Vagina (tissue), 2 donors: ENCODE data around the gene EGFR. TPM values are rescaled to one million over a fixed set of nuclear protein-coding genes. Genes with fewer than 3 reads are reported as not detected.

Source experiments
- DNase-seq, 2 donors: peaks; one replicate each; pipeline ENCODE4 v3.0.0-alpha.2; 2017; ENCODE audit errors: extremely low spot score in 2 of 2
- H3K27ac ChIP-seq: fragments of 200-600 bp; sonication (generic); one replicate; pipeline ENCODE4 v1.5.1; 2019
- H3K27me3 ChIP-seq: fragments of 200-600 bp; sonication (generic); one replicate; pipeline ENCODE4 v1.5.1; 2019
- H3K36me3 ChIP-seq, 2 donors: fragments of 200-600 bp; sonication (generic); one replicate each; pipeline ENCODE4 v1.5.1; 2017 to 2019
- H3K4me1 ChIP-seq: fragments of 200-600 bp; sonication (generic); one replicate; pipeline ENCODE4 v1.5.1; 2019
- H3K4me3 ChIP-seq, 2 donors: fragments of 200-600 bp; sonication (generic); 1 replicate in 1 of 2; 2 replicates in 1 of 2; pipeline ENCODE4 v1.5.1; 2016 to 2019
- H3K9me3 ChIP-seq: fragments of 200-600 bp; sonication (generic); one replicate; pipeline ENCODE4 v1.5.1; 2019
- POLR2A ChIP-seq, 2 donors: fragments of 450-650 bp; IDR thresholded peaks; one replicate each; pipeline ENCODE4 v1.6.1; 2017; ENCODE audit warnings: antibody characterized with exemption in 2 of 2, mild to moderate bottlenecking in 2 of 2, moderate library complexity in 2 of 2
- POLR2AphosphoS5 ChIP-seq, 2 donors: sonication (generic); formaldehyde crosslinking; IDR thresholded peaks; one replicate each; pipeline ENCODE4 v1.9.0; 2017; ENCODE audit warnings: antibody characterized with exemption in 2 of 2, mild to moderate bottlenecking in 2 of 2, low read depth in 1 of 2; ENCODE audit not compliant: insufficient read depth in 1 of 2
- intact Hi-C: fragments of 100-400 bp; cut with DNase I; formaldehyde crosslinking; loops from one replicate; pipeline ENCODE4 v1.15.1; 2023
- total RNA-seq: library from RNA; depleted of rRNA; stranded (reverse); fragments of >200 nt; gene quantifications from one replicate; pipeline ENCODE4 v1.2.3, GENCODE V29; 2016
- TF ChIP-seq, protein P1 (sequence below), 3 experiments: fragments of 450-650 bp in 2 of 3; fragments of 200-600 bp in 1 of 3; sonication (generic) in 1 of 3; IDR thresholded peaks; one replicate each; pipeline ENCODE4 v1.5.1; 2017 to 2019; ENCODE audit warnings: antibody characterized with exemption in 3 of 3, mild to moderate bottlenecking in 2 of 3, moderate library complexity in 2 of 3

EGFR gene
- total RNA-seq, 1 donor from 2014 or later = 130 TPM

- DNase-seq = peak in 1 of 2 donors; percentile 87
- H3K27ac ChIP-seq = peak overlapping the region; percentile 51
- peaks cover 45% of the 10 kb centered on the region for H3K4me1 ChIP-seq
- TF ChIP-seq POLR2A (IDR thresholded peaks at IDR 0.05) (no peak), POLR2AphosphoS5 (IDR thresholded peaks at IDR 0.05; ENCODE audit: insufficient read depth in 1 of 2, low read depth in 1 of 2) (peak in 1 of 2 donors; percentile 48)
- H3K4me3 ChIP-seq = peak overlapping the region in 1 of 2 donors; percentile 4
- H3K9me3 ChIP-seq = no peaks in the 10 kb centered on the region
- intact Hi-C loops = no loop called here
- H3K36me3 ChIP-seq = no peaks in the 10 kb centered on the region
- no peaks in the 10 kb centered on the region for H3K27me3 ChIP-seq
These were observed 55.2 kb downstream of the EGFR start for GRCh38 chr7:55073976-55074528.

- H3K9me3 ChIP-seq = no peaks in the 10 kb centered on the region
- no peak overlapping the region for H3K4me3 ChIP-seq
- intact Hi-C loops = no loop called here
- no peaks in the 10 kb centered on the region for H3K27me3 ChIP-seq
- H3K36me3 ChIP-seq = no peaks in the 10 kb centered on the region
- TF ChIP-seq, protein P1, sequence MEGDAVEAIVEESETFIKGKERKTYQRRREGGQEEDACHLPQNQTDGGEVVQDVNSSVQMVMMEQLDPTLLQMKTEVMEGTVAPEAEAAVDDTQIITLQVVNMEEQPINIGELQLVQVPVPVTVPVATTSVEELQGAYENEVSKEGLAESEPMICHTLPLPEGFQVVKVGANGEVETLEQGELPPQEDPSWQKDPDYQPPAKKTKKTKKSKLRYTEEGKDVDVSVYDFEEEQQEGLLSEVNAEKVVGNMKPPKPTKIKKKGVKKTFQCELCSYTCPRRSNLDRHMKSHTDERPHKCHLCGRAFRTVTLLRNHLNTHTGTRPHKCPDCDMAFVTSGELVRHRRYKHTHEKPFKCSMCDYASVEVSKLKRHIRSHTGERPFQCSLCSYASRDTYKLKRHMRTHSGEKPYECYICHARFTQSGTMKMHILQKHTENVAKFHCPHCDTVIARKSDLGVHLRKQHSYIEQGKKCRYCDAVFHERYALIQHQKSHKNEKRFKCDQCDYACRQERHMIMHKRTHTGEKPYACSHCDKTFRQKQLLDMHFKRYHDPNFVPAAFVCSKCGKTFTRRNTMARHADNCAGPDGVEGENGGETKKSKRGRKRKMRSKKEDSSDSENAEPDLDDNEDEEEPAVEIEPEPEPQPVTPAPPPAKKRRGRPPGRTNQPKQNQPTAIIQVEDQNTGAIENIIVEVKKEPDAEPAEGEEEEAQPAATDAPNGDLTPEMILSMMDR (IDR thresholded peaks at IDR 0.05) = no peak
- peak in 1 of 2 donors; percentile 13 for TF ChIP-seq POLR2AphosphoS5 (IDR thresholded peaks at IDR 0.05; ENCODE audit: insufficient read depth in 1 of 2, low read depth in 1 of 2)
- H3K4me1 ChIP-seq = peaks cover 50% of the 10 kb centered on the region
- peak overlapping the region; percentile 51 for H3K27ac ChIP-seq
- DNase-seq = peak in 1 of 2 donors; percentile 22
These were observed 56.7 kb downstream of the EGFR start for GRCh38 chr7:55075464-55076021.

GRCh38 chr7:55077561-55078410 is 59.0 kb downstream of the EGFR start:
- no peak for TF ChIP-seq POLR2AphosphoS5 (IDR thresholded peaks at IDR 0.05; ENCODE audit: insufficient read depth in 1 of 2, low read depth in 1 of 2)
- no peak for TF ChIP-seq POLR2A (IDR thresholded peaks at IDR 0.05)
- TF ChIP-seq, protein P1 (IDR thresholded peaks at IDR 0.05) = no peak
- no peak overlapping the region for H3K4me3 ChIP-seq
- peaks cover 51% of the 10 kb centered on the region for H3K4me1 ChIP-seq
- DNase-seq = peak in 1 of 2 donors; percentile 87
- H3K9me3 ChIP-seq = no peaks in the 10 kb centered on the region
- no peak overlapping the region for H3K27ac ChIP-seq
- no peaks in the 10 kb centered on the region for H3K36me3 ChIP-seq
- H3K27me3 ChIP-seq = no peaks in the 10 kb centered on the region
- intact Hi-C loops = no loop called here

- Histone ChIP-seq H3K9me3 (no peaks in the 10 kb centered on the region), H3K27me3 (no peaks in the 10 kb centered on the region), H3K27ac (peak overlapping the region; percentile 13), H3K4me3 (no peak overlapping the region), H3K36me3 (no peaks in the 10 kb centered on the region), H3K4me1 (peaks cover 45% of the 10 kb centered on the region)
- DNase-seq = peak; percentile 87 to 92
- intact Hi-C loops = no loop called here
- TF ChIP-seq POLR2A (IDR thresholded peaks at IDR 0.05) (no peak), POLR2AphosphoS5 (IDR thresholded peaks at IDR 0.05; ENCODE audit: insufficient read depth in 1 of 2, low read depth in 1 of 2) (no peak)
- TF ChIP-seq, protein P1 (IDR thresholded peaks at IDR 0.05) = no peak
These were observed 59.9 kb downstream of the EGFR start for GRCh38 chr7:55078465-55079372.
